PC-3 (cell line): ENCODE measurements around the gene SCLY.

Experiments used
- CTCF ChIP-seq: fragments of 300-600 bp; sonication (generic); conservative IDR thresholded peaks from 2 replicates; pipeline ENCODE4 v1.5.1; 2017; ENCODE audit warnings: antibody characterized with exemption, low read depth, mild to moderate bottlenecking, low read length
- EZH2 ChIP-seq: fragments of 300-600 bp; sonication (generic); IDR thresholded peaks from one replicate; pipeline ENCODE4 v1.6.1; 2017; ENCODE audit warnings: antibody characterized with exemption, mild to moderate bottlenecking, low read length; ENCODE audit not compliant: unreplicated experiment
- EZH2phosphoT487 ChIP-seq: fragments of 300-600 bp; sonication (generic); IDR thresholded peaks from 2 replicates; pipeline ENCODE4 v1.6.1; 2018; ENCODE audit warnings: mild to moderate bottlenecking, antibody characterized with exemption, low read length, borderline replicate concordance

- TF ChIP-seq CTCF = no peak
- no peak for TF ChIP-seq EZH2phosphoT487
- no peak for TF ChIP-seq EZH2
Measured at GRCh38 chr2:238092486-238093035, 31.8 kb downstream of the SCLY start.
